CD4-positive, alpha-beta T cell treated with Interleukin-4 for 1 hour (primary cell): ENCODE results near the gene SCRG1.
A peak's percentile ranks its signal among the peaks of the same experiment; 100 is the strongest.

Source experiments
- DNase-seq, 2 donors: peaks; one replicate each; pipeline ENCODE4 v3.0.0-alpha.2; 2020 to 2022

The SCRG1 gene

DNA sequence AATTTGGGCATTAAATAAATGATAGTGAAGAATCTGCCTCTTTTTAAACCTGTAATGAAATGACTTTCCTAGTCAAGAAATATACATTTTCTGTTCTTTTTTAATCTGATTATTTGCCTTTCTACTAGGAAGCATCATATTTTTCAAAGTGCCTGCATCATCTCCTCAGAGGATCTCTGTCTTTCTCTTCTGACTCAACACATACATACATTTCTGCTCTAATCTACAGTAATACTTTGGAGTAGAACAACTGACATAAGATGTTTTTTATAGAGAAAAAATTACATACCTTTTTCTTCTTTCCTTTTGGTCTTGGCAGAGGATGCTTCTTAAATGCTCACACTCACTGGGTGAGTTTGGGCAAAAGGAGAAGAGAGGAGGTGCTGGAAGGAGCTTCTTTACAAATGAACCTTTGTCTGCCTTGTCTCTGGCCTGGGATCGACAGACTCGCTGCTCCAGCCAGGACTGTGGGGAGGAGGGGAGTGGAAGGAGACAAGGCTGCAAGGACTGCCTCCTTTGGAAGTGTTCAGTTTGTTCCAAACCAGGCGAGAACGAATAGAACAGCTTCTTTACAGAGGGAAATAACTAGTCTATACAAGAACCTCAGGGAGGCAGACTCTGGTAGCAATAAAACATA, at the start of gene SCRG1:
Gene SCRG1, minus strand, starts transcription at position 338 of the 637 bp plus-strand sequence. CDS start 7,702 bp downstream, outside the sequence.
- no peak for DNase-seq

GRCh38 chr4:173448103-173448502, 49.2 kb upstream of the SCRG1 start:
- no peak for DNase-seq

DNA sequence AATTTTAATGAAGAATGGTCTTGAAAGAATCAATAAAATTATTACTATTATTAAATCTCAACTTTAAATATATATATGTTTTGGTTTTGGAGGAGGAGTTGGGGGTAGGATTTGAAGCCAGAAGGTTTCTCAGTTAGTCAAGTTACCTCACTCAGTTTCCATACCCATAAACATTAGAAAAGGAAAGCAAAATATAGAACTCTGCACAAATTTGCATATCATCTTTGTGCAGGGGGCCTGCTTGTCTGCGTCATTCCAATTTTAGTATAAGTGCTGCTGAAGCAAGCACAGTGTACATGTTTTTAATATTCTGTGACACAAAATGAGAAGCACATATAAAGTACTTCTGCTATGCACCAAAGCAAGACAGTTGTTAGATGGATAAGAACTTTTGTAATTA, 47.5 kb upstream of the SCRG1 start:
- DNase-seq: no peak

GRCh38 chr4:173443121-173443520, 44.2 kb upstream of the SCRG1 start:
- DNase-seq: no peak

DNA sequence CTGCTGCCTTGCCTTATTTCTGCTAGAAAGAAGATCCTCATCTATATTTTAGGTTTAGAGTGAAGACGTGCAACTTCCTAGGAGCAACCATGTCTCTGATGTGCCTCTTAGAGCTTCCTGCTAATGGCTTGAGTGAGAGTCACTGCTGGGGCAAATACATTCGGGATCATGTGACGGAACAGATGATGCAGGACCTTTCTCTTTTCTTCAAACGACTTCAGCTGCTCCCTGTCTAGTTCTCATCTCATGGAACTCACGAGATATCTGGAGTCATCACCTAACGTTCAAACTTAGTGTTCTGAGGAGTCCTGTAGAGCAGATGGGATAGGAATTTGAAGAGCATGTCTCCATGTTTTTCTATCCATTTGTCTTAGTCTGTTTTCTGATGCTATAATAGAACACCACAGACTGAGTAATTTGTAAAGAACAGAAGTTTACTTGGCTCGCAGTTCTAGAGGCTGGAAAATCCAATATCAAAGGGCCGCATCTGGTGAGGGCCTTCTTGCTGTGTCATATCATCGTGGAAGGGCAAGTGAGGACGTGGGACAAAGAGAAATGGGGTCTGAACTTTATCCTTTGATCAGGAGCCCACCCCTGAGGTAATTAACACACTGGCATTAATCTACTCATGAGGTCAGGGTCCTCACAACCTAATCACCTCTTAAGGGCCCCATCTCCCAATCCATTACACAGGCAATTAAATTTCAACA, 43.5 kb upstream of the SCRG1 start:
- no peak for DNase-seq

DNA sequence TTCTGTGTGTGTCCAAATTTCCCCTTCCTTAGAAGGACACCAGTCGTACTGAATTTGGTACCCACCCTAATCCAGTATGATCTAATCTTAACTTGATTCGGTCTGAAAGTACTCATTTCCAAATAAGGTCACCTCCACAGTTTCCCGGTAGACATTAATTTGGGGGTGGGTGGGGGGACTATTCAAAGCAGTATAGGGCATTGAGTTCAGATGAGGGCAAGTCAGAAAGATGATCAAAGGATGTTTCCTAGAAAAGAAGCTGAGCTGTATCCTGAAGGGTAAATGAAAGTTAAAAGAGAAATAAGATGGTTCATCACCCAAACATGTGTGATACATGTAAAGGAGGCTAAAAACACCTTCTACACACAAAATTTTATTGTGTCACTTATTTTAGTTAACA, 42.0 kb upstream of the SCRG1 start:
- no peak for DNase-seq

DNA sequence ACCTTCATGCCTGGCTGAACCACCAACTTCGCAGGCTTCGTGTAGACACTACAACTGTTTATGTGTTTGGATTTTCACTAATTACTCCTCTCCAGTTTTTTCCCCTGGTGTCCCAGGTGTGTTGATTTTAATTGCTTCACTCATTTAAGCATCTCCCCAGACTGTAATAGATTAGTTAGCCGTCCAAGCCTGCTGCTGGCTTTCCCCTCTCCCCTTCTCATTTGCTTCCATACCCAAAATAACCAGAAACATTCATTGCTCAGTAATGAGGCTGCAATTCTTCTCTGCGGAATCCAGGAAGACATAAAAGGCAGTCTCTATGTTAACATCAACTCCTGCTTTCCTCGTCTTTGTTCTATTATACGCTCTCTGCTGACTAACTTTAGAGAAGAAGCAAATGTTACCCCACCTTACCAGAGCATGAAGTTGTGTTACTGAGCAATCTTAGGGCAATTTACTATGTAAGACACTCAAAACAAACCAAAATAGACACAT, 37.9 kb upstream of the SCRG1 start:
- no peak for DNase-seq

DNA sequence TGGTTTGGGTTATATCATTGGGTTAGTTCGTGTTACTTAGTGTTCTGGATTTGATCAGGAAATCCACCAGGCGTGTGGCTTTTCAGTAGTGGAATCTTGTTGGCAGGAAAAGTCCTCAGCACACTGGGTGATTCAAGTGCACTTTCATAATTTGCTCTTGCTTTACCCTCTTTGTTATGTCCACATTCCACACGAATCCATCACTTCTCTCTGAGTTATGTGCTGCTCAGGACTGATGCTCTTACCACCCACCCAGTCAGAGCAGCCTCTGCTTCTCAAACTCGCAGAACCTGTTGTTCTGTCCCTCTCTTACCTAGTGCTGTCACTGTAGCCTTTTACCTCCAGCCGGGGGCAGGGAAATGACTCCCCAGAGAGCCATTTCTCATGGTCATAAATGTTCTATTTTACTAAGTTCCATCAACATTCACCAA, 37.2 kb upstream of the SCRG1 start:
- no peak for DNase-seq

- DNase-seq: no peak
These were observed 35.3 kb upstream of the SCRG1 start for GRCh38 chr4:173434231-173434630.

DNA sequence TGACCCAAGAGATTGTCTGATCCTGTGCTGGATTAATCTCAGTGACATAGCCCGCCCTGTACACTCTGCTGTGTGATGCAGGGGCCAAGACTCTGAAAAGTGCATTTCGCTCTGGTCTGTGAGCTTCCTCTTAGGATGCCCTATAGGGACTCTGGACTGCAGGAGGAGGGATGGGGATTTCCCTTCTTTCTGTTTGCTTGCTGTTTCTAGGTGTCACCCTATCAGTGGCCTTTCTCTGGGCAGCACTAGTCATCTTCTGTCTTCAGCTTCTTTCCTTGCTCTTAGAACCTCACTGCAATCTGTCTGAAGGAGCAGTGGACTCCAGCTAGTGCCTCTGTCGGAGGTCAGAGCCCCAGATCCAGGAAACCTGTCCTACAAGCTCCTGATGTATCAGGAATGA, 34.5 kb upstream of the SCRG1 start:
- DNase-seq: no peak

DNA sequence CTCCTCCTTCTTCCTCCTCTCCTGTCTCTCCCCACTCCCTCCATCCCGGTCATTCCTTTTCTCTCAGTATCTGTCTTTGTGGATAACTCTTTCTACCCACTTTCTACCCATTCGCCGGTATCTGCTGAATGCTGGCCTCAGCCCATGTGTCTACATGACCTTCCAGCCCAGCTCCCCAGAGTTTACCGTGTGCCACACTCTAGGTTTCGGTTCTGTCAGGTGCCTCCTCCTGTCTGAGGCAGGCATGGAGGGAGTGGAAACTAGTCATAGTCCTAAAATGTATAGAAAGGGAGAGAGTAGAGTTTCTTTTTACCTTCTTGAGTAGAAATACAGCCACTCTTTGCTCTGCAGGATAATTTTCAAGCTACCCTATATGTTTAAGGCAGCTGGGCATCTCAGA, 33.5 kb upstream of the SCRG1 start:
- DNase-seq: no peak

GRCh38 chr4:173426064-173426463, 27.1 kb upstream of the SCRG1 start:
- peak in 1 of 2 donors; percentile 34 for DNase-seq

DNA sequence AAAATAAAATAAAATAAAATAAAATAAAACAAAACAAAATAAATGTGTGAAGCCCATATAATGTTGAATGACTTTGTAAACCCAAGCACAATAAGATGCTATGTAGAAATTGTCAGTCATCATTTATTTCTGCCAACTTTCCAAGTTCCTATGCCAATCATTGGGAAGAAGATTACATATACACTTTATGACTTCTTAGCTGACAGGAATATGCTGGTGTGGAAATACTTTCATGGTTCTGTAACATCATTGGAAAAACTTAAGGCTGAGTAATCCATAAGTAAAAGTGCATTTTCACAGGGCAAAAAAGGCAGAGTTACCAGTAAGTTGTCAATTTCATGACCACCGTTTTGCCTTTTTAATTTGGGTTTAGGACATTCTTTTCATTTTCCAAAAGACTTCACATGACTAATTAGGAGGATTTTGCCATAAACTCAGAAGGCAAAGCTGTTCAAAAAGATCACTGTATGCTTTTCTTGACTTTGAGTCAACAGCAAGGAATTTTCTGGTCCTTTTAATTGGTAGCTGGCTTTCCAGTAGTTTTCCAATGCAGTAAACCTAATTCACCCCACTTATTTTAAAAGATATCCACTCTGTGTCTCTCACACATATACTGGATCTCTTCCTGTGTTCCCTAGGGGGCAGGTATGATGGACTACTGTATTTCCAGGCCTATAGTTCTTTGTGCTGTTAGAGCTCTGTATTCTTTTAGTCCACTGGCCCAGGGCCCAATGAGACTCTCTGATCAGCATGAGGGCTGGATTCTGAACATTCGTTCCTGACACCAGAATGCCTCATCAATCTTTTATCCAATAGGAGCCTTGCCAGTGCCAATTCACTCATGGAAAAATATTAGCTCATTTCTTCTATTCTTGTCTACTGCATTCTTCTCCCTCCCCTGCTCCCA, 26.2 kb upstream of the SCRG1 start:
- DNase-seq: no peak

- no peak for DNase-seq
These were observed 21.9 kb upstream of the SCRG1 start for GRCh38 chr4:173420801-173421200.

DNA sequence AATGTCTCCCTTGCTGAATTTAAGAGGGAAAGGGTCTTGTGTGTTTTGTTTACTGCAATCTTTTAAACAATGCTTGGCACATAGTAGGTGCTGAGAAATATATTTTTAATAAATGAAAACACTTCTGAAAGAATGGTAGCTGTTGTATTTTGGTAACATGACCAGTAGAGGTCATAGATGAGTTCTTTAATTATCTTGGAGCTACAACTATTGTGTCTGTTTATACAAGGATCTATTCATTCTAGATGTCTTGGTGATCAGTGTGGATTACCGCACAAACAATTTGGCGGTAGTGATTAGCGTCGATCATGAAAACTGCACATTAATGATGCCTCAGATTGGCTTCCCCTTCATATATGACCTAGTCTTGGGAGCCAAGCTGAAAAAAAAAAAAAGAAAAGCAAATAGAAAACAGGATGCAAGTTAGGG, 21.4 kb upstream of the SCRG1 start:
- DNase-seq: peak in 1 of 2 donors; percentile 49

DNA sequence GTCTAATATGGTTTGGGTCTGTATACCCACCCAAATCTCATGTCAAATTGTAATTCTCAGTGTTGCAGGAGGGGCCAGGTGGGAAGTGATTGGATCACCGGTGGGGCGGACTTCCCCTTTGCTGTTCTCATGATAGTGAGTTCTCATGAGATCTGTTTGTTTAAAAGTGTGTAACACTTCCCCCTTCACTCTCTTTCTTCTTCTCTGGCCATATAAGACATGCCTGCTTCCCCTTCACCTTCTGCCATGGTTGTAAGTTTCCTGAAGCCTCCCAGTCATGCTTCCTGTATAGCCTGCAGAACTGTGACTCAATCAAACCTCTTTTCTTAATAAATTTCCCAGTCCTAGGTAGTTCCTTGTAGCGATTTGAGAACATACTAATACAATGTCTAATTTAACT, 19.7 kb upstream of the SCRG1 start:
- DNase-seq: peak in 1 of 2 donors; percentile 12

GRCh38 chr4:173417833-173418232, 18.9 kb upstream of the SCRG1 start:
- no peak for DNase-seq

GRCh38 chr4:173415885-173416653, 17.2 kb upstream of the SCRG1 start:
- DNase-seq: peak; percentile 18 to 73

DNA sequence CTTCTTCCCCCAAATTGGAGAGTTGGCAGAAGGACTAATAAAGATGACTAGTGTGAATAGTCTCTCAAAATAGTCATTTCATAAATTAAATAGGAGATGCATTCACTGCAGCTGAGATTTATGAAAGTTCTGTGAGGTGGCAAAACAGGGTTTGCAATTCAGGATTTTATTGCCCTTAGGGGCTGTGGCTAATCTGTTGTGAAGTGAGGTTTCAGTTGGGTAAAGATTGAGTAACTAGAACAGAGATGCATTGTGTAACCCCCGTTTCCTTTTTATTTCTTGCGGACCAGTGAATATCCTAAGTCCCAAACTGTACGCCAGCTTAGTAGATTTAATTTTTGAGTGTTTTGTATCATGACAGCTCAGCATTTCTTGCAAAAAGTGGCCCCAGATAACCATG, 16.2 kb upstream of the SCRG1 start:
- no peak for DNase-seq

DNA sequence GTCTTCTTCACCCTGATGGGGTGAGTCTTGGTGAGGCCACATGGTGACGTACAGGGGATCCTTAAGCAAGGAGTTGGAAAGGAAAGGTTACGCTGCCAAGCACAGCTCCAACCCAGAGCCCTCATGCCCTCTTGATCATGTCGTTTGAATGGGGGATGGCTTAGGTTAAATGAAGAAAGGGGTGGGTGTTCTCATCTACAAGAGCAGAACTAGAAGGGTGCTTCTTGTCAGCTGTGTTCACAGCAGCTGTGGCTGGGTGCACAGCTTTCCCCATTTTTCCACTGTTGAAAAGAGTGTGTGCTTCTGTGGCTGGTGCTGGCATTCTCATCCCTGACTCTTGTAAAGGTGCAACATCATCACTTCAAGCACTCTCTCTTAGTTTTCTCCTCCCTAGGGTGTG, 15.5 kb upstream of the SCRG1 start:
- no peak for DNase-seq

DNA sequence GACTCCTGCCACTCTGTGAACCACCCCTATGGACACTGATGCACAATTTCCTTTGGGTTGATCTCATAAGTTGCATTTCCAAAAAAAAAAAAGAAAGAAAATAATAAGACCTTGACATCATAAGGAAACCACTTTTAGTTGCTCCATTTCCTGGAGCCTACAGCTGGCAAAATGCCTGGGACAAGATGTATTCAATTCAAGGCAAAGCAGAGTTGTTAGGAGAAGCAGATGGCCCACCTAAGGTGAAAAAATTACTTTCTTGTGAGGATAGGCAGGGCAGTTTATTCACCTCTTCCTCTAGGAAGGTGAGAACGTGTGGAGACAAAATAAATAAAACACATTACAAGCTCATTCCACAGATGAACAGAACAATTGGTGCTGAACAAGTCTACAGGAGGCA, 14.1 kb upstream of the SCRG1 start:
- no peak for DNase-seq

DNA sequence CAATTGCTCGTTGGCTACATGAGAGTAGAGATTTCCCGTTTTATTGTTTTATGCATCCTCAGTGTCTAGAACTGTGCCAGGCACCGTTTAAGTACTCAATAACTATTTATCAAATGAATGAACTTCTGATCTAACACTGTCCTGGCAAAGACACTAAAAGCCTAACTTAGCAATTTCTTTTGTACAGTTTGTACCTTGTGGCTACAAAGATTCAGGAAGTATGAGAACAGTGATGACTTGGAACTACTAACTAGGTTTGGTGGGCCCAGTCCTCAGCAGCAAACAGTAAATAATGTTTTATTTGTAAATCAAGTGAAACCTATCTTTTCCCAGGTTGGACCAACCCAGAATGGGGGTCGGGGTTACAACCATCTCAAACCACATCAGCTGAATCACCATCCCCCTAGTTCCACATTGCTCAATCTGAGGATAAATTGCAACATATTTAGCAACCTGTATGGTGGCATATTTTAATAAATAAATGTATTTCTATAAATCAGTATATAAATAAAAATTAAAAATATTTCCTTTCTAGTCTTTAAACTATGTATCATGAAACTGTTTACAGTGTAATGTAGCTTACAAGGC, 12.3 kb upstream of the SCRG1 start:
- DNase-seq: no peak
